IMR-90 (cell line): ENCODE measurements around the gene RNF138. TPM values are rescaled to one million over a fixed set of nuclear protein-coding genes. Genes with fewer than 3 reads are reported as not detected.

ENCODE experiments used
- ATAC-seq: fragments of 200-7000 bp; cut with Tn5 transposase; 2 replicates; pipeline ENCODE4 v1.9.1; 2020; ENCODE audit warnings: low read depth, mild to moderate bottlenecking, moderate library complexity
- BruUV-seq: library from RNA; stranded (reverse); fragments of 400-500 nt; replicated peaks from 2 replicates; lab custom pipeline; 2021; lab: Mats Ljungman, UMichigan
- CTCF ChIA-PET: fragments of 300-600 bp; formaldehyde crosslinking; extraction: SDS; loops from one replicate; lab custom pipeline; 2021; ENCODE audit warnings: antibody characterized with exemption; lab: Yijun Ruan, JAX
- POLR2A ChIA-PET: fragments of 300-600 bp; sonication (Branson Sonifier 250); formaldehyde crosslinking; loops from one replicate; lab custom pipeline; 2022; ENCODE audit warnings: antibody characterized with exemption; ENCODE audit not compliant: unreplicated experiment; lab: Charles Lee
- DNase-seq: peaks from one replicate; pipeline ENCODE4 v3.0.0; 2013
- H2AFZ ChIP-seq: replicated peaks from 2 replicates; pipeline ENCODE3; 2013; ENCODE audit warnings: low read length, mild to moderate bottlenecking; ENCODE audit not compliant: poor library complexity
- H2AK5ac ChIP-seq: 2 replicates; pipeline ENCODE4 v1.6.1; 2013; ENCODE audit warnings: low read depth, low read length, inconsistent platforms
- H2AK9ac ChIP-seq: replicated peaks from 2 replicates; pipeline ENCODE3; 2013; ENCODE audit warnings: mild to moderate bottlenecking, low read depth, low read length, moderate library complexity; ENCODE audit not compliant: poor library complexity
- H2BK120ac ChIP-seq: 2 replicates; pipeline ENCODE4 v1.6.1; 2013; ENCODE audit warnings: low read depth, low read length, inconsistent platforms
- H2BK15ac ChIP-seq: 3 replicates; pipeline ENCODE4 v1.6.1; 2013; ENCODE audit warnings: low read depth, low read length, inconsistent platforms
- H2BK20ac ChIP-seq: 2 replicates; pipeline ENCODE4 v1.6.1; 2013; ENCODE audit warnings: low read depth, mild to moderate bottlenecking, inconsistent platforms, low read length, moderate library complexity
- H2BK5ac ChIP-seq: 2 replicates; pipeline ENCODE4 v1.6.1; 2013; ENCODE audit warnings: mild to moderate bottlenecking, low read depth, low read length, inconsistent platforms; ENCODE audit not compliant: poor library complexity, severe bottlenecking
- H3K14ac ChIP-seq: replicated peaks from 2 replicates; pipeline ENCODE4 v1.6.1; 2013; ENCODE audit warnings: low read depth, low read length, inconsistent platforms
- H3K18ac ChIP-seq: 2 replicates; pipeline ENCODE4 v1.6.1; 2013; ENCODE audit warnings: low read depth, low read length, control low read depth
- H3K23ac ChIP-seq: 2 replicates; pipeline ENCODE4 v1.6.1; 2013; ENCODE audit warnings: low read depth, low read length, inconsistent platforms
- H3K27ac ChIP-seq: 2 replicates; pipeline ENCODE4 v1.5.1; 2013; ENCODE audit warnings: mild to moderate bottlenecking, control low read depth, low read length; ENCODE audit not compliant: insufficient read depth
- H3K27me3 ChIP-seq: 2 replicates; pipeline ENCODE4 v1.6.1; 2013; ENCODE audit warnings: low read length; ENCODE audit not compliant: control insufficient read depth, insufficient read depth
- H3K36me3 ChIP-seq: 2 replicates; pipeline ENCODE4 v1.6.1; 2013; ENCODE audit warnings: low read length, mixed read lengths; ENCODE audit not compliant: control insufficient read depth, insufficient read depth
- H3K4ac ChIP-seq: 2 replicates; pipeline ENCODE4 v1.6.1; 2013; ENCODE audit warnings: low read depth, low read length, inconsistent platforms
- H3K4me1 ChIP-seq: 2 replicates; pipeline ENCODE4 v1.6.1; 2013; ENCODE audit warnings: low read length, mixed read lengths; ENCODE audit not compliant: control insufficient read depth, insufficient read depth
- H3K4me2 ChIP-seq: 2 replicates; pipeline ENCODE4 v1.6.1; 2013; ENCODE audit warnings: low read depth, mild to moderate bottlenecking, control low read depth, low read length, moderate library complexity
- H3K4me3 ChIP-seq: 2 replicates; pipeline ENCODE4 v1.5.1; 2013; ENCODE audit warnings: low read depth, mild to moderate bottlenecking, control low read depth, low read length, moderate library complexity; ENCODE audit not compliant: insufficient read depth
- H3K56ac ChIP-seq: 2 replicates; pipeline ENCODE4 v1.6.1; 2013; ENCODE audit warnings: low read length, inconsistent platforms; ENCODE audit not compliant: insufficient read depth; ENCODE audit errors: extremely low read depth
- H3K79me1 ChIP-seq, 2 experiments: 2 replicates each; pipeline ENCODE4 v1.6.1; 2013; ENCODE audit warnings: low read length in 2 of 2, inconsistent platforms in 1 of 2, low read depth in 1 of 2
- H3K9ac ChIP-seq: 2 replicates; pipeline ENCODE4 v1.6.1; 2013; ENCODE audit warnings: low read depth, low read length, control low read depth
- H3K9me1 ChIP-seq: 2 replicates; pipeline ENCODE4 v1.6.1; 2013; ENCODE audit warnings: low read length, inconsistent platforms; ENCODE audit not compliant: insufficient read depth
- H3K9me3 ChIP-seq: 2 replicates; pipeline ENCODE4 v1.6.1; 2013; ENCODE audit warnings: low read length; ENCODE audit not compliant: control insufficient read depth, insufficient read depth
- H4K20me1 ChIP-seq: 2 replicates; pipeline ENCODE4 v1.6.1; 2013; ENCODE audit warnings: low read length, inconsistent platforms; ENCODE audit not compliant: insufficient read depth
- H4K5ac ChIP-seq: 2 replicates; pipeline ENCODE4 v1.6.1; 2013; ENCODE audit warnings: mild to moderate bottlenecking, low read depth, low read length, control low read depth
- H4K8ac ChIP-seq, 2 experiments: 2 replicates each; pipeline ENCODE4 v1.6.1; 2013; ENCODE audit warnings: low read depth in 2 of 2, low read length in 2 of 2, control low read depth in 1 of 2, inconsistent platforms in 1 of 2
- H4K91ac ChIP-seq: 2 replicates; pipeline ENCODE4 v1.6.1; 2013; ENCODE audit warnings: low read depth, low read length, inconsistent platforms; ENCODE audit not compliant: insufficient read depth
- CHD1 ChIP-seq: IDR thresholded peaks from 2 replicates; pipeline ENCODE4 v1.6.1; 2012; ENCODE audit warnings: low read depth, low read length, improper control_type of control experiment
- FOS ChIP-seq: fragments of 150-350 bp; IDR thresholded peaks from 2 replicates; pipeline ENCODE4 v1.6.1; 2016; ENCODE audit warnings: low read depth, low read length
- MAFK ChIP-seq: IDR thresholded peaks from 2 replicates; pipeline ENCODE4 v1.6.1; 2012; ENCODE audit warnings: low read depth, low read length, improper control_type of control experiment
- MAZ ChIP-seq: IDR thresholded peaks from 2 replicates; pipeline ENCODE4 v1.6.1; 2012; ENCODE audit warnings: low read depth, mild to moderate bottlenecking, low read length, improper control_type of control experiment, moderate library complexity, borderline replicate concordance
- MXI1 ChIP-seq: IDR thresholded peaks from 2 replicates; pipeline ENCODE4 v1.6.1; 2012; ENCODE audit warnings: low read depth, mild to moderate bottlenecking, low read length, moderate library complexity, borderline replicate concordance
- NFE2L2 ChIP-seq: fragments of 150-350 bp; IDR thresholded peaks from 2 replicates; pipeline ENCODE4 v1.6.1; 2016; ENCODE audit warnings: low read depth, mild to moderate bottlenecking, low read length
- RAD21 ChIP-seq: IDR thresholded peaks from 2 replicates; pipeline ENCODE4 v1.6.1; 2012; ENCODE audit warnings: low read length, improper control_type of control experiment
- RCOR1 ChIP-seq: IDR thresholded peaks from 2 replicates; pipeline ENCODE4 v1.6.1; 2012; ENCODE audit warnings: mild to moderate bottlenecking, low read length, improper control_type of control experiment; ENCODE audit not compliant: insufficient replicate concordance
- RFX5 ChIP-seq: IDR thresholded peaks from 2 replicates; pipeline ENCODE4 v1.8.0; 2012; ENCODE audit warnings: low read depth, mild to moderate bottlenecking, low read length, moderate library complexity
- WGBS, 2 experiments: methylation state at CpG; one replicate each; pipeline versions ENCODE4 v1.1.5 to v1.1.7; 2013; ENCODE audit warnings: missing lambda C conversion rate in 2 of 2; ENCODE audit not compliant: insufficient read length in 1 of 2; ENCODE audit errors: extremely low coverage in 2 of 2; 5-methylcytosine and 5-hydroxymethylcytosine counted together
- dilution Hi-C: fragments of 300-500 bp; cut with HindIII; formaldehyde crosslinking; loops from one replicate; pipeline ENCODE4 v1.14.3; 2018; ENCODE audit warnings: low sequenced_read_pairs; ENCODE audit not compliant: unreplicated experiment
- in situ Hi-C: fragments of 300-500 bp; cut with MboI; formaldehyde crosslinking; loops from 3 replicates; pipeline ENCODE4 v1.14.3; 2019; ENCODE audit warnings: low sequenced_read_pairs, inconsistent platforms, mixed read lengths
- intact Hi-C: fragments of 100-400 bp; cut with micrococcal nuclease; formaldehyde crosslinking; loops from 2 replicates; pipeline ENCODE4 v1.10.0; 2022
- polyA plus RNA-seq, 3 experiments: library from polyadenylated mRNA; depleted of rRNA; stranded (reverse); fragments of >200 nt; gene quantifications; 2 replicates each; pipeline ENCODE4 v1.2.3, GENCODE V29; 2012; ENCODE audit warnings: low replicate concordance in 1 of 3
- total RNA-seq: library from RNA; depleted of rRNA; stranded (reverse); fragments of >200 nt; gene quantifications from 2 replicates; pipeline ENCODE4 v1.2.3, GENCODE V29; 2012
- TF ChIP-seq, protein P1 (sequence below): fragments of 150-350 bp; IDR thresholded peaks from 2 replicates; pipeline ENCODE4 v1.6.1; 2016; ENCODE audit warnings: low read depth, mild to moderate bottlenecking, low read length, moderate library complexity, borderline replicate concordance
- TF ChIP-seq, protein P2 (sequence below): conservative IDR thresholded peaks from 2 replicates; pipeline ENCODE4 v1.5.1; 2012; ENCODE audit warnings: mild to moderate bottlenecking, low read depth, low read length, improper control_type of control experiment
- TF ChIP-seq, protein P3 (sequence below): fragments of 150-350 bp; IDR thresholded peaks from 2 replicates; pipeline ENCODE4 v1.6.1; 2017; ENCODE audit warnings: mild to moderate bottlenecking, antibody characterized with exemption, low read length, low read depth

Gene RNF138
- total and polyA plus RNA-seq, 2 of the 4 experiments (the other 2 are of a cell fraction) = 18.1 to 36.0 TPM

DNA sequence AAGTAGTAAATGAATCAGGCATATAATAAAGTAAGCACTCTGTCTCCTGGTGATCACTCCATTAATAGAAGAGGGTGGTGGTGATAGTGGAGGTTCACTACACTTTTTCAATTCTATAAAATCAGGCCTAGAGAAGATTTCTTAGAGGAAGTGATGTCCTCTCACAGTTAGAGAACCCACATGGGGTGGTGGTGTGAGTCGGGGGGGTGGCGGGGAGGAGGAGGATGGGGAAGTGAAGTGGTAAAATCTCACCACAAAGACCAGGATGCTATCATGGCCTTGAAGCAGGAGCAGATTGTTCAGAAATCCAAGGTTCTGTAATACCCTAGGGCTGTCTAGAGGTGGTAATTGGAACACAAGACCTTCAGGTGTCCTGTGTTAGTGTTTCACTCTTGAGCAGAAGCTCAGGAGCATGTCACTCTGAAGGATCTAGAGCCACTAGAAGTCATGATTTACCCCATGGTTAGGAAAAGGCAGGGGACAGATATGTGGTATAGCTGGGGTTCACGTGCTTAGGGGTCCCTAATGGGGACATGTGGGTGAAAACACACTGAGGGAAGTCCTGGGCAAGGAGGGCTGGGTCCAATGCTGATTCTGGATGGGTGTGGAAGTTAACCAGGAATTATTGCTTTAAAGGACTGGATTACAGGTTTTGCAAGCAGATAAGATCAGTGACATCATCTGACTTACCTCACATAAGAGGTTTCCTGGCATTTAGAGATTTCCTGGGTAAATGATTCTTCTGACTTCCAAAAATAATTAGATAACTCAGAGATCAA lies 42.1 kb upstream of the RNF138 start:
- WGBS, 2 experiments = no CpG with 5 or more reads among the region's 3 CpGs
- no TSS peak for BruUV-seq
- dilution Hi-C loops = no loop called here
- H3K4me1 ChIP-seq = no peaks in the 10 kb centered on the region
- in situ Hi-C loops = no loop called here
- no peak overlapping the region for H2AFZ ChIP-seq
- no peak overlapping the region for H3K14ac ChIP-seq
- H3K9me1 ChIP-seq = no peaks in the 10 kb centered on the region
- H3K4me2 ChIP-seq = no peak overlapping the region
- no peak overlapping the region for H2AK5ac ChIP-seq
- no peak overlapping the region for H3K4ac ChIP-seq
- H4K20me1 ChIP-seq = no peaks in the 10 kb centered on the region
- CTCF ChIA-PET = interaction anchor here (0.6 kb wide), 1 partner anchor 34 kb away, joined by 3 read pairs; no protein-coding TSS in a partner anchor
- no peaks in the 10 kb centered on the region for H3K79me1 ChIP-seq
- no peak overlapping the region for H2BK5ac ChIP-seq
- H2BK120ac ChIP-seq = no peak overlapping the region
- no peak overlapping the region for H4K5ac ChIP-seq
- no peak overlapping the region for H3K23ac ChIP-seq
- no peaks in the 10 kb centered on the region for H3K9me3 ChIP-seq
- H4K8ac ChIP-seq = no peak overlapping the region
- no peak for TF ChIP-seq MAFK
- TF ChIP-seq RFX5 = no peak
- TF ChIP-seq, protein P1, sequence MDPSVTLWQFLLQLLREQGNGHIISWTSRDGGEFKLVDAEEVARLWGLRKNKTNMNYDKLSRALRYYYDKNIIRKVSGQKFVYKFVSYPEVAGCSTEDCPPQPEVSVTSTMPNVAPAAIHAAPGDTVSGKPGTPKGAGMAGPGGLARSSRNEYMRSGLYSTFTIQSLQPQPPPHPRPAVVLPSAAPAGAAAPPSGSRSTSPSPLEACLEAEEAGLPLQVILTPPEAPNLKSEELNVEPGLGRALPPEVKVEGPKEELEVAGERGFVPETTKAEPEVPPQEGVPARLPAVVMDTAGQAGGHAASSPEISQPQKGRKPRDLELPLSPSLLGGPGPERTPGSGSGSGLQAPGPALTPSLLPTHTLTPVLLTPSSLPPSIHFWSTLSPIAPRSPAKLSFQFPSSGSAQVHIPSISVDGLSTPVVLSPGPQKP = no peak
- TF ChIP-seq, protein P2, sequence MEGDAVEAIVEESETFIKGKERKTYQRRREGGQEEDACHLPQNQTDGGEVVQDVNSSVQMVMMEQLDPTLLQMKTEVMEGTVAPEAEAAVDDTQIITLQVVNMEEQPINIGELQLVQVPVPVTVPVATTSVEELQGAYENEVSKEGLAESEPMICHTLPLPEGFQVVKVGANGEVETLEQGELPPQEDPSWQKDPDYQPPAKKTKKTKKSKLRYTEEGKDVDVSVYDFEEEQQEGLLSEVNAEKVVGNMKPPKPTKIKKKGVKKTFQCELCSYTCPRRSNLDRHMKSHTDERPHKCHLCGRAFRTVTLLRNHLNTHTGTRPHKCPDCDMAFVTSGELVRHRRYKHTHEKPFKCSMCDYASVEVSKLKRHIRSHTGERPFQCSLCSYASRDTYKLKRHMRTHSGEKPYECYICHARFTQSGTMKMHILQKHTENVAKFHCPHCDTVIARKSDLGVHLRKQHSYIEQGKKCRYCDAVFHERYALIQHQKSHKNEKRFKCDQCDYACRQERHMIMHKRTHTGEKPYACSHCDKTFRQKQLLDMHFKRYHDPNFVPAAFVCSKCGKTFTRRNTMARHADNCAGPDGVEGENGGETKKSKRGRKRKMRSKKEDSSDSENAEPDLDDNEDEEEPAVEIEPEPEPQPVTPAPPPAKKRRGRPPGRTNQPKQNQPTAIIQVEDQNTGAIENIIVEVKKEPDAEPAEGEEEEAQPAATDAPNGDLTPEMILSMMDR = no peak
- no peak for TF ChIP-seq CHD1
- no peak for TF ChIP-seq FOS
- TF ChIP-seq RAD21 = no peak
- TF ChIP-seq MXI1 = no peak
- TF ChIP-seq, protein P3, sequence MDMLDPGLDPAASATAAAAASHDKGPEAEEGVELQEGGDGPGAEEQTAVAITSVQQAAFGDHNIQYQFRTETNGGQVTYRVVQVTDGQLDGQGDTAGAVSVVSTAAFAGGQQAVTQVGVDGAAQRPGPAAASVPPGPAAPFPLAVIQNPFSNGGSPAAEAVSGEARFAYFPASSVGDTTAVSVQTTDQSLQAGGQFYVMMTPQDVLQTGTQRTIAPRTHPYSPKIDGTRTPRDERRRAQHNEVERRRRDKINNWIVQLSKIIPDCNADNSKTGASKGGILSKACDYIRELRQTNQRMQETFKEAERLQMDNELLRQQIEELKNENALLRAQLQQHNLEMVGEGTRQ = no peak
- no peak for TF ChIP-seq NFE2L2
- no peak for TF ChIP-seq RCOR1
- TF ChIP-seq MAZ = no peak
- no peak overlapping the region for H2BK15ac ChIP-seq
- no peak overlapping the region for H4K91ac ChIP-seq
- ATAC-seq (no peak), DNase-seq (no peak)
- no peak overlapping the region for H2BK20ac ChIP-seq
- H3K56ac ChIP-seq = no peak overlapping the region
- POLR2A ChIA-PET = no interaction called here
- no peak overlapping the region for H3K27ac ChIP-seq
- H3K18ac ChIP-seq = no peak overlapping the region
- H3K9ac ChIP-seq = no peak overlapping the region
- H3K36me3 ChIP-seq = no peaks in the 10 kb centered on the region
- no peak overlapping the region for H3K4me3 ChIP-seq
- no peaks in the 10 kb centered on the region for H3K27me3 ChIP-seq
- no peak overlapping the region for H2AK9ac ChIP-seq
- intact Hi-C loops = no loop called here
